Measurements from ENCODE around the gene BCAS3.

DNA sequence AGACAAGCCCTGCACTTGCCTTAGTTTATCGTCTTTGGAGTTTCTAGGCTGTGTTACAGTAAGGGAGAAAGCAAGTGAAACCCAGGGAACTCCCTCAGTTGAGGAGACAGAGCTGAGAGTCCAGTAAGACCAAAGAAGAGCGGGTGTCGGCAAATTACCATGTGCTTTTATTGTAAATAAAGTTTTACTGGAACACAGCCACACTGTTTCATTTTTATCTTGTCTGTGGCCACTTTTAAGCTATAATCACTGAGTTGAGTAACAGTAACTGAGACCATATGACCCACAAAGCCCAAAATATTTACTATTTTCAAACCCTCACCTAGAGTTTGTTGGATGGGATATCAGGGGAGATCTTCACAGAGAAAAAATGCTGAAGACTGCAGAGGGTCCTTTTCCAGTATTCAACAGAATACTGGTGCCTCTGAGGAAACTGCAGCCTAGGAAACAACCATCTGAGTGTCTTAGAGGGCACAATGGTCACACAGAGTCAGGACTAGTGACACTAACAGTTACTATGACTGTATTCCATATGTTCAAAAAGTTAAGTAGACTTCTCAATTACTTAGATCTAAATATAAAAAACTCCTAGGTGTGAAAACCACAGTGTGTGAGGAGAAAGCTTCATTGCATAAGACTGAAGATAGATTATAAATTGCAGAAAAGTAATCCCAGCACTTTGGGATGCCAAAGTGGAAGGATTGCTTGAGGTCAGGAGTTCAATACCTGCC is 370.9 kb downstream of the BCAS3 start:
- no peak for TF ChIP-seq SIN3A (IDR thresholded peaks at IDR 0.05; ENCODE audit: low read depth)
- TF ChIP-seq RAD21 (IDR thresholded peaks at IDR 0.05; ENCODE audit: low read depth), result no peak
- TF ChIP-seq, protein P1, sequence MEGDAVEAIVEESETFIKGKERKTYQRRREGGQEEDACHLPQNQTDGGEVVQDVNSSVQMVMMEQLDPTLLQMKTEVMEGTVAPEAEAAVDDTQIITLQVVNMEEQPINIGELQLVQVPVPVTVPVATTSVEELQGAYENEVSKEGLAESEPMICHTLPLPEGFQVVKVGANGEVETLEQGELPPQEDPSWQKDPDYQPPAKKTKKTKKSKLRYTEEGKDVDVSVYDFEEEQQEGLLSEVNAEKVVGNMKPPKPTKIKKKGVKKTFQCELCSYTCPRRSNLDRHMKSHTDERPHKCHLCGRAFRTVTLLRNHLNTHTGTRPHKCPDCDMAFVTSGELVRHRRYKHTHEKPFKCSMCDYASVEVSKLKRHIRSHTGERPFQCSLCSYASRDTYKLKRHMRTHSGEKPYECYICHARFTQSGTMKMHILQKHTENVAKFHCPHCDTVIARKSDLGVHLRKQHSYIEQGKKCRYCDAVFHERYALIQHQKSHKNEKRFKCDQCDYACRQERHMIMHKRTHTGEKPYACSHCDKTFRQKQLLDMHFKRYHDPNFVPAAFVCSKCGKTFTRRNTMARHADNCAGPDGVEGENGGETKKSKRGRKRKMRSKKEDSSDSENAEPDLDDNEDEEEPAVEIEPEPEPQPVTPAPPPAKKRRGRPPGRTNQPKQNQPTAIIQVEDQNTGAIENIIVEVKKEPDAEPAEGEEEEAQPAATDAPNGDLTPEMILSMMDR (IDR thresholded peaks at IDR 0.05 in 2 of 3, conservative IDR thresholded peaks at IDR 0.05 in 1 of 3; ENCODE audit: borderline replicate concordance in 1 of 3, insufficient read depth in 1 of 3, low read depth in 2 of 3, low read length in 2 of 3), result no peak
- no peak for TF ChIP-seq CEBPB (IDR thresholded peaks at IDR 0.05; ENCODE audit: low read depth)
- TF ChIP-seq, protein P2, sequence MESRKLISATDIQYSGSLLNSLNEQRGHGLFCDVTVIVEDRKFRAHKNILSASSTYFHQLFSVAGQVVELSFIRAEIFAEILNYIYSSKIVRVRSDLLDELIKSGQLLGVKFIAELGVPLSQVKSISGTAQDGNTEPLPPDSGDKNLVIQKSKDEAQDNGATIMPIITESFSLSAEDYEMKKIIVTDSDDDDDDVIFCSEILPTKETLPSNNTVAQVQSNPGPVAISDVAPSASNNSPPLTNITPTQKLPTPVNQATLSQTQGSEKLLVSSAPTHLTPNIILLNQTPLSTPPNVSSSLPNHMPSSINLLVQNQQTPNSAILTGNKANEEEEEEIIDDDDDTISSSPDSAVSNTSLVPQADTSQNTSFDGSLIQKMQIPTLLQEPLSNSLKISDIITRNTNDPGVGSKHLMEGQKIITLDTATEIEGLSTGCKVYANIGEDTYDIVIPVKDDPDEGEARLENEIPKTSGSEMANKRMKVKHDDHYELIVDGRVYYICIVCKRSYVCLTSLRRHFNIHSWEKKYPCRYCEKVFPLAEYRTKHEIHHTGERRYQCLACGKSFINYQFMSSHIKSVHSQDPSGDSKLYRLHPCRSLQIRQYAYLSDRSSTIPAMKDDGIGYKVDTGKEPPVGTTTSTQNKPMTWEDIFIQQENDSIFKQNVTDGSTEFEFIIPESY (IDR thresholded peaks at IDR 0.05; ENCODE audit: extremely low read depth, insufficient replicate concordance, low read length), result no peak
- TF ChIP-seq JUND (IDR thresholded peaks at IDR 0.05), result no peak
- TF ChIP-seq SRF (IDR thresholded peaks at IDR 0.05; ENCODE audit: low read depth), result no peak
- no peak for TF ChIP-seq POLR2A (IDR thresholded peaks at IDR 0.05; ENCODE audit: borderline replicate concordance, extremely low read depth, insufficient read depth, insufficient read length)

Measured in HCT116 (cell line).